T-cell (primary cell): ENCODE results near the gene UQCR10. TPM values are rescaled to one million over a fixed set of nuclear protein-coding genes. Genes with fewer than 3 reads are reported as not detected.
A peak's percentile ranks its signal among the peaks of the same experiment; 100 is the strongest.

ENCODE experiments used
- ATAC-seq, 4 experiments: fragments of 200-7000 bp in 3 of 4; fragments of 150-1000 bp in 1 of 4; cut with Tn5 transposase; replicated peaks in 1 of 4; 1 replicate in 3 of 4; 2 replicates in 1 of 4; pipeline ENCODE4 v1.10.0; 2021; ENCODE audit warnings: moderate library complexity in 3 of 4, mild to moderate bottlenecking in 2 of 4, moderate number of reproducible peaks in 1 of 4
- CTCF ChIA-PET, 2 donors: fragments of 300-600 bp; sonication (Branson Sonifier 250); formaldehyde crosslinking; loops; one replicate each; lab custom pipeline; 2022; ENCODE audit warnings: antibody characterized with exemption in 2 of 2; lab: Charles Lee
- POLR2A ChIA-PET, 2 donors: fragments of 300-600 bp; sonication (Branson Sonifier 250); formaldehyde crosslinking; loops; one replicate each; lab custom pipeline; 2022; ENCODE audit warnings: antibody characterized with exemption in 2 of 2; lab: Charles Lee
- DNase-seq, 35 experiments: peaks; one replicate each; pipeline versions ENCODE4 v3.0.0 to v3.0.0-alpha.2; 2013 to 2023
- H3K27ac ChIP-seq: one replicate; pipeline ENCODE4 v1.5.1; 2013; ENCODE audit warnings: low read length
- H3K27me3 ChIP-seq, 2 experiments: replicated peaks in 1 of 2; 1 replicate in 1 of 2; 2 replicates in 1 of 2; pipeline versions ENCODE4 v1.6.1 to v1.7.0; 2013; ENCODE audit warnings: low read length in 1 of 2, mixed read lengths in 1 of 2; ENCODE audit not compliant: control insufficient read depth in 2 of 2, insufficient read depth in 2 of 2; ENCODE audit errors: extremely low read depth in 1 of 2
- H3K36me3 ChIP-seq, 2 donors: 1 replicate in 1 of 2; 2 replicates in 1 of 2; pipeline versions ENCODE4 v1.6.1 to v1.7.0; 2013; ENCODE audit warnings: low read length in 1 of 2; ENCODE audit not compliant: control insufficient read depth in 2 of 2, insufficient read depth in 1 of 2; ENCODE audit errors: extremely low read depth in 1 of 2
- H3K4me1 ChIP-seq, 2 experiments: 1 replicate in 1 of 2; 2 replicates in 1 of 2; pipeline versions ENCODE4 v1.6.1 to v1.7.0; 2013; ENCODE audit warnings: low read length in 2 of 2, mixed read lengths in 1 of 2; ENCODE audit not compliant: insufficient read depth in 2 of 2, control insufficient read depth in 1 of 2; ENCODE audit errors: extremely low read depth in 1 of 2
- H3K4me3 ChIP-seq, 2 donors: 1 replicate in 1 of 2; 2 replicates in 1 of 2; pipeline versions ENCODE4 v1.5.1 to v1.7.0; 2013; ENCODE audit warnings: mild to moderate bottlenecking in 2 of 2, low read length in 1 of 2, moderate library complexity in 1 of 2; ENCODE audit not compliant: control insufficient read depth in 1 of 2; ENCODE audit errors: extremely low read depth in 1 of 2
- H3K9me3 ChIP-seq: 2 replicates; pipeline ENCODE4 v1.7.0; 2013
- H3K27ac Mint-ChIP-seq, 2 donors: one replicate each; pipeline ENCODE4 v1.8.0; 2020 to 2021; ENCODE audit warnings: mild to moderate bottlenecking in 2 of 2, mixed read lengths in 2 of 2
- H3K27me3 Mint-ChIP-seq, 2 donors: one replicate each; pipeline ENCODE4 v1.8.0; 2021 to 2022; ENCODE audit warnings: mixed read lengths in 2 of 2
- H3K36me3 Mint-ChIP-seq: one replicate; pipeline ENCODE4 v1.8.0; 2021; ENCODE audit warnings: mixed read lengths
- H3K4me1 Mint-ChIP-seq, 3 donors: one replicate each; pipeline ENCODE4 v1.8.0; 2020 to 2022; ENCODE audit warnings: mixed read lengths in 3 of 3, mild to moderate bottlenecking in 1 of 3
- H3K4me3 Mint-ChIP-seq, 3 donors: one replicate each; pipeline ENCODE4 v1.8.0; 2020 to 2022; ENCODE audit warnings: mild to moderate bottlenecking in 3 of 3, mixed read lengths in 3 of 3, moderate library complexity in 3 of 3
- H3K9me3 Mint-ChIP-seq, 3 donors: one replicate each; pipeline ENCODE4 v1.8.0; 2020 to 2022; ENCODE audit warnings: mixed read lengths in 3 of 3
- whole genome bisulfite sequencing: methylation state at CpG from one replicate; pipeline ENCODE4 v1.1.5; 2013; ENCODE audit warnings: missing lambda C conversion rate; ENCODE audit not compliant: insufficient coverage; 5-methylcytosine and 5-hydroxymethylcytosine counted together
- total RNA-seq, 35 experiments: library from RNA in 6 of 35; stranded (reverse) in 6 of 35; fragments of 120-200 nt in 1 of 35; gene quantifications; one replicate each; pipeline versions ENCODE4 v1.2.1 to v1.2.4 and lab custom pipeline; 2013 to 2026

The UQCR10 gene
- total RNA-seq, 5 donors from 2014 or later (not counting 1 experiment from before 2014, with no cell fraction given) = 36.6 to 56.2 (median 48.4) TPM

DNA sequence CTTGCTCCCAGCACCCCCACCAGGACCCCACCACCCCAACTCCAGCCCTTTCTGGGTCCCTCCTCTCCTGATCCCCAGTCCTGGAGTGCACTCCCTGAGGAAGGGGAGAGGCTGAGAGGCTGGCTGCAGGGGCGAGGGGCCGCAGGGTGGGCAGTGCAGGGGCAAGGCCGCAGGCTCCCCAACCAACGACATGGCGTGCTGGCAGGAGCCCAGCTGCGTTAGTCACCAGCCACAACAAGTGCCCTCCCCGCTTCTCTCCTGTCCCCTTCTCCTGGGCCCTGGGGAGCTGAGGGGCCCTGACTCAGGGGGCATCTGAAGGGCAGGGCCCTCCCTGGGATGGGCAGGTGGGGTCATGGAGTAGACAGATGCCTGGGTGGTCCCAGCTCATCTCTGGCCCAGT, 45.0 kb upstream of the UQCR10 start:
- POLR2A ChIA-PET = no interaction called here
- H3K9me3 Mint-ChIP-seq = no peaks in the 10 kb centered on the region
- CTCF ChIA-PET = no interaction called here

DNA sequence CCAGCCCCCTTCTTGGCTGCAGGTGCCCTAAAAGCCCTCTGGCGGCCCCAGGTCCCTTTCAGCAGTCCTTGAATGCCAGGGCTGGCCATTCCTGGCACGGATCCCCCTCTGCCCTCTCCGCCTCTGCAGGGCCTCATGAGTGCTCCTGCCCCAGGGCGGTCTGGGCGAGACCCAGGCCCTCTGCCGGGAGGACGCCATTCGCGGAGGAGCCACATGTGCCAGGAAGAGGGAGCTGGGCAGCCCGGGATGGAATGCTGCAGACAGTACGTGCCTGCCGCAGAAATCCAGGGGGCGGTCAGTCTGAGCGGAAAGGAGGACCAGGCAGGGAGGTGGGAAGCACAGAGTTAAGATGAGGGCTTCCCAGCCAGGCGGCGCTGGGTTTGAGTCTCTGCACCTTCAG, 44.6 kb upstream of the UQCR10 start:
- H3K36me3 ChIP-seq = no peaks in the 10 kb centered on the region
- Mint-ChIP-seq H3K4me1 (peaks cover 0 to 12% (median 6%) of the 10 kb centered on the region in 3 donors), H3K36me3 (no peaks in the 10 kb centered on the region), H3K9me3 (no peaks in the 10 kb centered on the region), H3K27me3 (peaks cover 21 to 33% of the 10 kb centered on the region in 2 donors), H3K4me3 (no peak overlapping the region), H3K27ac (no peak overlapping the region)
- no peaks in the 10 kb centered on the region for H3K9me3 ChIP-seq
- DNase-seq = no peak
- ChIA-PET CTCF (no interaction called here), POLR2A (no interaction called here)
- no peak overlapping the region for H3K4me3 ChIP-seq
- 92% methylated on average over 14 of the region's 16 CpGs for WGBS
- H3K27me3 ChIP-seq = peaks cover 3 to 63% of the 10 kb centered on the region in 2 experiments
- ATAC-seq = no peak
- peaks cover 0 to 5% of the 10 kb centered on the region in 2 experiments for H3K4me1 ChIP-seq
- H3K27ac ChIP-seq = no peak overlapping the region

More for the DNA sequence above, 45.0 kb upstream of the UQCR10 start:
- DNase-seq (no peak), ATAC-seq (no peak)
- no peaks in the 10 kb centered on the region for H3K9me3 ChIP-seq
- Mint-ChIP-seq H3K4me1 (peaks cover 0 to 12% (median 6%) of the 10 kb centered on the region in 3 donors), H3K4me3 (peak overlapping the region in 1 of 3 donors; percentile 3), H3K27ac (no peak overlapping the region), H3K36me3 (no peaks in the 10 kb centered on the region), H3K27me3 (peaks cover 25 to 37% of the 10 kb centered on the region in 2 donors)
- H3K27ac ChIP-seq = no peak overlapping the region
- H3K4me3 ChIP-seq = no peak overlapping the region
- H3K27me3 ChIP-seq = peaks cover 3 to 67% of the 10 kb centered on the region in 2 experiments
- 83% methylated on average over 5 of the region's 7 CpGs for WGBS
- no peaks in the 10 kb centered on the region for H3K36me3 ChIP-seq
- peaks cover 0 to 5% of the 10 kb centered on the region in 2 experiments for H3K4me1 ChIP-seq

DNA sequence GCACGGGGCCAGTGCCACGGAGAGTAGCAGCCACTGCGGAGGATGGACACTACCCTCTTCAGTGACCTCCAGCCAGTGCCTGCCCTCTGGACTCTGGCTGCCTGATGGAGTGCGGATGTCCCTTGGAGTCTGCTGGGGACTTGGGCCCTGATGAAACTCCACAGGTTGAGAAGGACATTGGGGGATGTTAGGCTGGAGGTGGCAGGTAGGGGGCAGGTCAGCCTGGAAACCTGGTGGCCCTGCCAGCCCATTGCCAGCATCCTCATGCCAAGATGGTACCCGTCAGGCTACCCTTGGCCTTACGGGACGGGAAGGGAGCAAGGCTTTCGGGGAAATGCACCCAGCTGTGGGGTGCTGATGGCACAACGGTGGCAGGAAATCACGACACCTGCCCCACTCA, 43.4 kb upstream of the UQCR10 start:
- no peak for ATAC-seq
- Mint-ChIP-seq H3K4me1 (peaks cover 0 to 9% (median 6%) of the 10 kb centered on the region in 3 donors), H3K27me3 (peaks cover 13 to 22% of the 10 kb centered on the region in 2 donors), H3K4me3 (no peak overlapping the region), H3K27ac (no peak overlapping the region), H3K36me3 (no peaks in the 10 kb centered on the region), H3K9me3 (no peaks in the 10 kb centered on the region)
- 83% methylated on average over 9 of the region's 10 CpGs for WGBS
- Histone ChIP-seq H3K27ac (no peak overlapping the region), H3K27me3 (peaks cover 0 to 52% of the 10 kb centered on the region in 2 experiments), H3K4me3 (no peak overlapping the region), H3K9me3 (no peaks in the 10 kb centered on the region), H3K4me1 (peaks cover 0 to 5% of the 10 kb centered on the region in 2 experiments), H3K36me3 (no peaks in the 10 kb centered on the region)
- no peak for DNase-seq
- ChIA-PET POLR2A (no interaction called here), CTCF (no interaction called here)

DNA sequence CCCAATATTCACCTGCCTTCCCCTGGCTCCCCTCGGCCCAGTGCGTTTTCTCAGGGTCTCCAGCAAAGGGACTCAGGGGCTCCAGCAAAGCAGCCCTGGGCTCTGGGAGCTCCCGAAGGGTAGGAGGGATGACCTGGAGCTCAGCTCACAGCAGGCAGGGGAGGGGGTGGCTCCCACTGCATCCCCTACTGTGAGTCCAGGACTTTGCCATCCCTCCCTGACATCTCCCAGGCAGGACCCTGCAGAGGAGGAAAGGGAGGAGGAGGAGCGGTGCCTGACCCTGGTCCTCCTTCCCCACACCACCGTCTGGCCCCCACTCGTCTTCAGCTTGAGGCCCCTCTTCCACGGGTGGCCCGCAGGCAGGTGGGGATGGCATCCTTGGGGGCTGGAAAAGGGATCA, 42.3 kb upstream of the UQCR10 start:
- POLR2A ChIA-PET = no interaction called here

DNA sequence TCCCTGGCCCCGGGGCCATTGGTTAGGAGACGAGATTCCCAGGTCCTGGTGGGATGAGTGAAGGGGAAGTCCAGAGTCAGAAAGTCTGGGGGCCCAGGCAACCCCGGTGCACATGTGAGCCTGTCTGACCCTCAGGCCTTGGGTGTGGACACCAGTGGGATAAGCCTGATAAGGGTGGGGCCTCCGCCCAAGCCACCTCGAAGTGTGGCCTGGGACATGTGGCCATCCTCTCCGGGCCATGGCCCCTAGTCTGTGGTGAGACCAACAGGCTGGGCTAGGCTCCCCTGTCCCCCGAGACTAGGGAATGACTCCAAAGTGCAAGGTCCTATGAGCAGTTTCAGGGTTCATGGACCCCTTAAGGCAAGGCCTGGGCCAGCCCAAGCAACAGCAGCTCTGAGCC, 41.1 kb upstream of the UQCR10 start:
- Mint-ChIP-seq H3K9me3 (no peaks in the 10 kb centered on the region), H3K36me3 (peaks cover 5% of the 10 kb centered on the region), H3K4me1 (peaks cover 0 to 5% (median 2%) of the 10 kb centered on the region in 3 donors), H3K4me3 (no peak overlapping the region), H3K27ac (no peak overlapping the region), H3K27me3 (peaks cover 4 to 13% of the 10 kb centered on the region in 2 donors)
- ATAC-seq (no peak), DNase-seq (no peak)
- no peak overlapping the region for H3K4me3 ChIP-seq
- 72% methylated on average over 7 of the region's 7 CpGs for WGBS
- H3K9me3 ChIP-seq = no peaks in the 10 kb centered on the region
- ChIA-PET CTCF (no interaction called here), POLR2A (no interaction called here)
- peaks cover 0 to 38% of the 10 kb centered on the region in 2 experiments for H3K27me3 ChIP-seq
- no peaks in the 10 kb centered on the region for H3K4me1 ChIP-seq
- no peak overlapping the region for H3K27ac ChIP-seq
- peaks cover 7 to 8% of the 10 kb centered on the region in 2 donors for H3K36me3 ChIP-seq

More for the DNA sequence above, 42.3 kb upstream of the UQCR10 start:
- WGBS = 90% methylated on average over 2 of the region's 8 CpGs
- Mint-ChIP-seq H3K27me3 (peaks cover 4 to 13% of the 10 kb centered on the region in 2 donors), H3K9me3 (no peaks in the 10 kb centered on the region), H3K4me3 (no peak overlapping the region), H3K36me3 (no peaks in the 10 kb centered on the region), H3K4me1 (peaks cover 0 to 5% (median 2%) of the 10 kb centered on the region in 3 donors), H3K27ac (no peak overlapping the region)
- CTCF ChIA-PET = no interaction called here
- no peak for ATAC-seq
- Histone ChIP-seq H3K9me3 (no peaks in the 10 kb centered on the region), H3K27ac (no peak overlapping the region), H3K27me3 (peaks cover 0 to 42% of the 10 kb centered on the region in 2 experiments), H3K36me3 (no peaks in the 10 kb centered on the region), H3K4me3 (no peak overlapping the region), H3K4me1 (no peaks in the 10 kb centered on the region)
- no peak for DNase-seq

DNA sequence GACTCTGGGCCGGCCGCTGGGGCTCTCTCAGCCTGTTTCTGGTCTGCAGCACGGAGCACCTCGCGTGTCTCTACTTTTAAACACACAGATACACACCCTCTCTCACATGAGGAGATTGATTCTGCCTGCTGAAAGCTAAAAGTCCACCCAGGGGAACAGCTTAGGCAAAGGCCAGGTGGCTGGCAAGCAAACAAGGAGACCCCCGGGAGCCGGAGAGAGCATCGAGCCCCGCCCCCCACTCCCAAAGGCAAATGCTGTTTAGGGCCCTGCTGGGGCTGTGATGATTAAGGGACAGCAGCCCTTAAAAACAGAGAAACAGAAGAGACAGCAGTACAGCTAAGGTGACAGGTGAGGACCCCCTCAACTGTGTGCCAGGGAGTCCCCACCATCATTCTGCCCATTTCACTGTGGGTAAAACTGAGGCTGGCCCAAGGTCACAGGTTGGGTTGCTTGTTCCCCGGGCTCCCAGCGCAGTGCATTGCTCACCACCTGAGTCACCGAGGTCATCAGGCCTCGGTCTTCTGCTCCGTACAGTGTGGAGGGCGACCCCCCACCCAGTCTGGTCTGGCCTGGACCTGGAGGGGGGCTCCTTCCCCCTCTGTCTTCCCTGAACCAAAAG, 40.5 kb upstream of the UQCR10 start:
- ATAC-seq (no peak), DNase-seq (no peak)
- CTCF ChIA-PET = no interaction called here
- Mint-ChIP-seq H3K9me3 (no peaks in the 10 kb centered on the region), H3K4me3 (no peak overlapping the region), H3K27me3 (peaks cover 3 to 9% of the 10 kb centered on the region in 2 donors), H3K36me3 (peaks cover 9% of the 10 kb centered on the region), H3K4me1 (peaks cover 0 to 3% (median 2%) of the 10 kb centered on the region in 3 donors), H3K27ac (no peak overlapping the region)
- H3K4me3 ChIP-seq = no peak overlapping the region
- H3K27ac ChIP-seq = no peak overlapping the region
- WGBS = 45% methylated on average over 9 of the region's 15 CpGs
- H3K9me3 ChIP-seq = no peaks in the 10 kb centered on the region
- peaks cover 0 to 33% of the 10 kb centered on the region in 2 experiments for H3K27me3 ChIP-seq
- no peaks in the 10 kb centered on the region for H3K4me1 ChIP-seq
- POLR2A ChIA-PET = no interaction called here
- H3K36me3 ChIP-seq = peaks cover 7 to 11% of the 10 kb centered on the region in 2 donors
